ENCODE measurements around the gene GLIS1.
A peak's percentile ranks its signal among the peaks of the same experiment; 100 is the strongest.

Gene GLIS1

GRCh38 chr1:53739109-53739681 lies at the start of gene GLIS1:
GLIS1 (minus strand) TSS chr1:53739164; CDS start chr1:53738064, 1,100 bp downstream.
- TF ChIP-seq CTCF (IDR thresholded peaks at IDR 0.05; ENCODE audit: extremely low read depth, missing control alignments) = no peak
- peak; percentile 99 for DNase-seq (ENCODE audit: low spot score)

DNA sequence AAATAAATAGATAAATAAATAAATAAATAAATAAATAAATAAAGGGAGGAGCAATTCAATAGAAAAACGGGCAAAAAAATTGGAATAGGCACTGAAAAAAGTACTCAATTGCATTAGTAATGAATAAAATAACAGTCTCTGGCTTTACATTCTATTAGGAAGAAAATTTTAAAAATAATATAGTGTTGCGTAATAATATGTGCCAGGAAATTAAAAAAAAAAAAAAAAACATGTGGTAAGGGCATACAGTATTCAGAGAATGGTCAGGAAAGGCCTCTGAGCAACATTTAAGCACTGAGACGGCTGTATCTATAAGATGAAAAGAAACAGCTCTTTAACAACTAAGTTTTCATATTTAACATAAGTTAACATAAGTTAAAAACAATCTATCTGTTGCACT lies 48.7 kb upstream of the GLIS1 start:
- no peak for DNase-seq (ENCODE audit: low spot score)

DNA sequence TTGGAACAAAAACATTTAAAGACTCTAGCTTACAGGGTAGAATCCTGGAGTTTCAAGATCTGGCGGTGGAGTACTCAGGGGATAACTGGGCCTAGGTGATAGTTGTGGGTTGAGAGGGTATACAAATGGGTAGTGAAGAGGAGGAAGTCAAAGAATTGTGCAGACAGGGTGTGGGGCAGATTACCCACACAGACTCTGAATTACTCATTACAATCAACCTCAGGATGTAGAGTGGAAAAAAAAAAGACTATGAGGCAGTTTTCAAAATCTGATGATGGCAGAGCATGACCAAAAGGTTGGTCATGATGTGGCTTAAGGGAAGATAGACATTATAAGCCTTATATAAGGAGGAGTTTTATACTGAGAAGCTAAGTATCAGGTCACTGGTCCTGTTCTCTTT lies 44.1 kb upstream of the GLIS1 start:
- no peak for DNase-seq (ENCODE audit: low spot score)

More for the DNA sequence above, 48.7 kb upstream of the GLIS1 start:
- no peak for TF ChIP-seq CTCF (IDR thresholded peaks at IDR 0.05; ENCODE audit: extremely low read depth, missing control alignments)

GRCh38 chr1:53781654-53782053 lies 42.7 kb upstream of the GLIS1 start:
- TF ChIP-seq CTCF (IDR thresholded peaks at IDR 0.05; ENCODE audit: extremely low read depth, missing control alignments) = no peak
- no peak for DNase-seq (ENCODE audit: low spot score)

More for the DNA sequence above, 44.1 kb upstream of the GLIS1 start:
- TF ChIP-seq CTCF (IDR thresholded peaks at IDR 0.05; ENCODE audit: extremely low read depth, missing control alignments) = no peak

DNA sequence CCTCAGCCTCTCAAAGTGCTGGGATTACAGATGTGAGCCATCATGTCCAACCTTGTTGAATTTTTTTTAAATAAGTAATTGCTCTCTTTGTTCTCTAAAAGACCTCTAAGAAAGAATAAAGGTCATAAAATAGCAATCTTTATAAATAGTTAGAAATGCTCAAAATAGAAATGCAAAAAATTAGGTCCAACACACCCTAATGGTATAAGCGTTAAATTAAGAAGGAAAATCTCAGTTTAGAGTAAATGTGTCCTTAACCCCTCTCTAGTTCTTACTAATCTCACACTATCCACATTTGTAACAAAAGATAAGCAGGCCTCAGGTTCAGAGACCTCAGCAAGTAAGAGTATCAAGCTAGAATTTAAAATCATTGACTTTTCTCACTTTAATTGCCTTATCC lies 38.3 kb upstream of the GLIS1 start:
- TF ChIP-seq CTCF (IDR thresholded peaks at IDR 0.05; ENCODE audit: extremely low read depth, missing control alignments) = no peak
- no peak for DNase-seq (ENCODE audit: low spot score)

DNA sequence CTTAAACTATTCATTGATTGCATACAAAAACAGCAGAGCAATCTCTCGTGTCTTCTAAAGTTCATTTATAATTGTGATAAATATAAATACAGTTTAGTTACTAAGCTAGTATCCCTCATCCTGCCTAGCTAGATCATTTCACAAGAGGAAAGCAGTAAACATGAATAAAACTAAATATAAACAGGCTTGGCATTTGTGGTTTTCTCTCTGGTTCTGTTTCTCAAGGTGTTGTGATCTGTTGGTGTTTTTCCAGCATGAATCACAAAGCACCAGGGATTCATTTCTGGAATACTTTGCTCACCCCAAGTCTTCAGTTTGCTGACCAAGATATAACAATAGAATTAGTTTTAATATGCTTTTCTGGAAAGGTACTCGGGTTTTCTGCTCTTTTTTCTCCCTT lies 32.7 kb upstream of the GLIS1 start:
- no peak for TF ChIP-seq CTCF (IDR thresholded peaks at IDR 0.05; ENCODE audit: extremely low read depth, missing control alignments)

DNA sequence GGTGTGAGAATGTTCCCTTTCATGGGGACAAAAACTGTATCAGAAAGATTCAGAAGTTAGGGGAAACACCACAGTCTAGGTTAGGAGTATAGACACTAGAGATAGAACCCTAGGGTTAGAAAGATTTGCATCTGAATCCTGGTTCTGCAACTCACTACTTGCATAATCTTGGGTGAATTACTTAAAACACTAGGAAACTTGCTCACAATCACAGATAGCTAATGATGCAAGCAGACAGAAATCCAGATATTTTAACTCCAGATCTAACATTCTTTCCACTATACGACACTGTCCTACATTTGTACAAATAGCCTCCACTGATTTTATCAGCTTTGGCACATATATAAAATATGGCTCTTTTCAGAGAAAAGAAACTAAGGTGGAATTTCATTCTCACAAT lies 30.8 kb upstream of the GLIS1 start:
- no peak for TF ChIP-seq CTCF (IDR thresholded peaks at IDR 0.05; ENCODE audit: extremely low read depth, missing control alignments)
- DNase-seq (ENCODE audit: low spot score) = no peak

More for the DNA sequence above, 32.7 kb upstream of the GLIS1 start:
- DNase-seq (ENCODE audit: low spot score) = no peak

Measured in GM20000 (cell line).